HG03103 (cell line): Measurements from ENCODE around the gene ARL8A.
"Not testable (repeated sequence)": the region's sequence is repeated elsewhere in the genome, so short reads cannot be mapped to it uniquely, and the experiment has no call there.

Experiments
- ATAC-seq: cut with Tn5 transposase; IDR thresholded peaks from one replicate; pipeline ENCODE4 v1.9.1; 2021; ENCODE audit warnings: low read depth; ENCODE audit not compliant: unreplicated experiment

The ARL8A gene

DNA sequence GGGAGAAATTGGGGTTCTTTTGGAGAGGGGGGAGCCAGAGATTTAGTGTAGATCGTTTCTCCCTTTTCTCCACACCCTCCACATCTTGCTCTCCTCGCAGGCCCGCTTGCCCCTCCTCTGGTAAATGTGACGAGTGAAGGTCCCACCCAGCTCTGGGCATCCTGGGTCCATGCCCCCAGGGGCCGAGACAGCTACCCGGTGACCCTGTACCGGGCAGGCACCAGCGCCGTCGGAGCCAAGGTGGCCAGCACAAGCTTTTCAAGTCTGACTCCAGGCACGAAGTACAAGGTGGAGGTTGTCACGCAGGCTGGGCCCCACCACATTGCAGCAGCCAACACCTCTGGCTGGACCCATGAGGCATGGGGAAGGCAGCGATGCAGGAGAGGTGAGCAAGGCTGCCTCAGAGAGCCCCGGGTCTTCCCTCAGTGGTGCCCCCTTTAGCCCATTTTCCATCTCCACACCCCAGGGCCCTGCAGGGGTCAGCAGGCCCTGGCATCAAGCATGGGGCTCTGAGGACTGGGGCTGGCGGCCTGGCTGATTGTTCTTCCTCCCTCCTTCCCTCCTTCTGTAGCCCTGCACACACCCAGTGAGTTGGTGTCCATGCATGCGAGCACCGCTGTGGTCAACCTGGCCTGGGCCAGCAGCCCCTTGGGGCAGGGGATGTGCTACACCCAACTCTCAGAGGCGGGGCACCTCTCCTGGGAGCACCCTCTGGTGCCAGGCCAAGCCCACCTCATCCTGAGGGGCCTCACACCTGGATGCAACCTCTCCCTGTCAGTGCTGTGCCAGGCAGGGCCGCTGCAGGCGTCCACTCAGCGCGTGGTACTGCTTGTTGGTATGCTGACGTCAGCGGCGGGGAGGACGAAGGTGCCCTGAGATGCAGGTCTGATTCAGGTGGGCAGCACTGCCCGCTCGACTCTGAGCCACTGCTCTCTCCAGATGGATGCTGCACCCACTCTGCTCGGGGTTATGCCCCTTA lies 32.7 kb upstream of the ARL8A start:
- no peak for ATAC-seq

DNA sequence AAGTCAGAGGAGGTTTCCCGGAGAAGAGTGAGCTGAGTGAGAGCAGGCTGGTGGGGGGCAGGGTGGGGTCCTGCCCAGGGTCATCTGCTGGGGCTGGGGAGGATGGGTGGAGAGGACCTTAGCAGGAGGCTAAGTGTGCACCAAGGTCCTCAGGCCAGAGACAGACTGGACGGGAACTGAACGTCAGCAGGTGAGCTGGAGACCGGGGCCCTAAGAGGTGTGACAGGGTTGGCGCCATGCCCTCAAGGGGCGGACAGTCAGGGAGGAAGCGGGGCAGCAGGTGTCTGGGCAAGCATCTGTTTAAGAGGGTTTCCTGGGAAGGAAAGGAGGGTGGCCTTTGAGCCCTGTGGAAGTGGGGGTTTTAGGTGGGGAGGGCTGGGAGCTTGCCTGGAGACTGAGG lies 29.5 kb upstream of the ARL8A start:
- no peak for ATAC-seq

DNA sequence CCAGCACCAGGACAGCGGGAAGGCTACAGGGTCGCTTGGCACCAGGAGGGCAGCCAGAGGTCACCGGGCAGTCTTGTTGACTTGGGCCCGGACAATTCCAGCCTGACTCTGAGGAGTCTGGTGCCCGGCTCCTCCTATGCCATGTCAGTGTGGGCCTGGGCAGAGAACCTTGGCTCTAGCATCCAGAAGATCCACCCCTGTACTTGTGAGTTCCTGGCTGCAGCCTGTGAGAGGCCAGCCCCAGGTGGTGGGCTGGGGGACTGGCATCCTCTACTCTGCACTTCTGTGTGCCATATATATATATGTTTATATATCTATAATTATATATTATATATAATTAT lies 27.4 kb upstream of the ARL8A start:
- no peak for ATAC-seq

DNA sequence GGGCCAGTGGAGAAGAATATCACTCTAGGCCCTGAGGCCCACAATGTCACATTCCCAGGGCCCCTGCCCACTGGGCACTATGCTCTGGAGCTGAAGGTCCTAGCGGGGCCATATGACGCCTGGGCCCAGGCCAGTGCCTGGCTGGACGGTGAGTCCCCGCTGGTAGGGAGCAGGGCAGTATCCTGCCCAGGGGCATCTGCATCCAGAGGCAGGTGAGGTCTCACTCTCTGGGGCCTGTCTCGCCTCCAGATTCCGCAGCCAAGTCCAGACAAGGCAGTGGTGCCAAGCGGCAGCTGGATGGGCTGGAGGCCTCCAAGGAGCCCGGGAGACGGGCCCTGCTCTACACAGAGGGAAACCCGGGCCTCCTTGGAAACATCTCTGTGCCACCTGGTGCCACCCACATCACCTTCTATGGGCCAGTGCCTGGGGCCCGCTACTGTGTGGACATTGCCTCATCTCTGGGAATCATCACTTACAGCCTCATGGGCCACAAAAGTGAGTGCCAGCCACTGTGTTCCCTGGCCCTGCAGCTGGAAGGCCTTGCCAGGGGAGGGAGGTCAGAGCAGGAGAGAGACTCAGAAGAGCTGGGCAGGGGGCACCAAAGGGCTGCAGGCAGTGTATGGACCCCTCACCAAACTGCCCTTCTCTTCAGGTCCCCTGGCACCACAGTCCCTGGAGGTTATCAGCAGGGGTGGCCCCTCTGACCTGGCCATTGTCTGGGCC lies 26.9 kb upstream of the ARL8A start:
- ATAC-seq, result no peak

DNA sequence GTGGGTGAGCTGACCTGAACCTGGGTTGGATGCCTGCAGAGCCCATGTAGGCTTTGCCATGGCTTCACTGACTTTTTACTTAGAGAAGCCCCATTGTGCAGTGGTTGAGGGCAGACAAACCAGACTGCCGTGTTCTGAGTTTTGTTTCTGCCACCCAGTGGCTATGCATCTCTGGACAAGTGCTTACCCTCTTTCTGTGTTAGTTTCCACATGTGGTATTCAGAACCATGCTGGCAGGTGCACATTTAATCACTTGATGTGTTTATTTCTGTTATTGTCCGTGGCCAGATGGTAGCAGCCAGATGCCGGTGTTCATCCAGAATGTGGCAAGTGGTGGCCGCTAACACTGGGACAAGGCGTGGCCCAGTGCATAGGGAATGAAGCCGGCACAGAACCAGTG lies 26.2 kb upstream of the ARL8A start:
- ATAC-seq, result no peak

DNA sequence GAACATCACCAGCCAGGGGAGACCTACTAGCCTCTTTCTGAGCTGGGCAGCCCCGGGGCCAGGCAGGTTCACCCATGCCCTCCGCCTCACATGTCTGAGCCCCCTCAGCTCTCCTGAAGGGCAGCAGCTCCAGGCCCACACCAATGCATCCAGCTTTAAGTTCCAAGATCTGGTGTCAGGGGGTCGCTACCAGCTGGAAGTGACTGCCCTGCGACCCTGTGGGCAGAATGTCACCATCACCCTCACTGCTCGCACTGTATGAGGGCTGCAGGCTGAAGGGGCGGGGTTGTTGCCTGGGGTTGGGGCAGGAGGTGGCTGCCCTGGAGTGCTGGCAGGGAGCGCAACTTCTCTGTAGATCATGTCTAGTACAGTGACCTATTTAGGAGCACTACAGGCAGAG lies 24.3 kb upstream of the ARL8A start:
- ATAC-seq, result no peak

DNA sequence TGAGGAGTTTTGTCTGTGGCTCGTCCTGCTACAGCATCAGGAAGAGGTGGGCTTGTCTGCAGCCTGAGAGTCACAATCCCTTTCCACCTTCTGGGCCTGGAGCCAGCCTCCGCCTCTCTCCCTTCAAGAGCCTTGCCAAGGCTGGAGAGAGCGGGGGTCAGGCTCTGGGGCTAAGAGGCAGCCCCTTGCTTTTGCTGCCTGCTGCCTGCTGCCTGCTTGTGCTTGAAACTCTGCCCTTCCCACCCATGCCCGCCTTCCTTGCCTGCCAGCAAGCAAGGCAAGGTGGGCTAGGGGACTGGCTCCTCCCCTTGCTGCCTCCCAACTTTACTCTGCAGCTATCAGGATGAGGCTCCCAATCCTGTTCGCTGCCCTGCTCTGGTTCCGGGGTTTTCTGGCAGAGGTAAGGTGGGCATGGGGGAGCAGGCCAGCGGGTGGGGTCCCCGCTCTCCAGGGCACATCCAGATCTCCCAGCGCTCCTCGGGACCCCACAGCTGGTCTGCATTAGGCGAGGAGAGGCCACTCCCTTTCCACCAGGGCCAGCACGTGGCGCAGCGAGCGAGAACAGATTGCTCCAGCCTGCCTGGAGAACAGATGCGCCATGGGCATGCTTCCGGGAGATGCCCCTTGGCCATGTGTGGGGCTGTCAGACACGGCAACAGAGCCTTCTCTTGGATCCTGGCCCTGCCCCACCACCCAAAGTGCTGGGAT lies 23.3 kb upstream of the ARL8A start:
- ATAC-seq, result no peak

DNA sequence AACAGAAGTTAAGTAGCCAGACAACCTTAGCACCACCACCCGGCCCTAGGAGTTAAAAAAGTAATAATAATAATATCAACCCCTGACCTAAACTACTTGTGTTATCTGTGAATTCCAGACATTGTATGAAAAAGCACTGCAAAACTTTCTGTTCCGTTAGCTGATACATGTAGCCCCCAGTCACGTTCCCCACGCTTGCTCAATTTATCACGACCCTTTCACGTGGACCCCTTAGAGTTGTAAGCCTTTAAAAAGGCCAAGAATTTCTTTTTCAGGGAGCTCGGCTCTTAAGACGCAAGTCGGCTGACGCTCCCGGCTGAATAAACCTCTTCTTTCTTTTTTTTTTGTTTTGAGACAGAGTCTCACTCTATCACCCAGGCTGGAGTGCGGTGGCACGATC lies 22.5 kb upstream of the ARL8A start:
- not testable (repeated sequence) for ATAC-seq

DNA sequence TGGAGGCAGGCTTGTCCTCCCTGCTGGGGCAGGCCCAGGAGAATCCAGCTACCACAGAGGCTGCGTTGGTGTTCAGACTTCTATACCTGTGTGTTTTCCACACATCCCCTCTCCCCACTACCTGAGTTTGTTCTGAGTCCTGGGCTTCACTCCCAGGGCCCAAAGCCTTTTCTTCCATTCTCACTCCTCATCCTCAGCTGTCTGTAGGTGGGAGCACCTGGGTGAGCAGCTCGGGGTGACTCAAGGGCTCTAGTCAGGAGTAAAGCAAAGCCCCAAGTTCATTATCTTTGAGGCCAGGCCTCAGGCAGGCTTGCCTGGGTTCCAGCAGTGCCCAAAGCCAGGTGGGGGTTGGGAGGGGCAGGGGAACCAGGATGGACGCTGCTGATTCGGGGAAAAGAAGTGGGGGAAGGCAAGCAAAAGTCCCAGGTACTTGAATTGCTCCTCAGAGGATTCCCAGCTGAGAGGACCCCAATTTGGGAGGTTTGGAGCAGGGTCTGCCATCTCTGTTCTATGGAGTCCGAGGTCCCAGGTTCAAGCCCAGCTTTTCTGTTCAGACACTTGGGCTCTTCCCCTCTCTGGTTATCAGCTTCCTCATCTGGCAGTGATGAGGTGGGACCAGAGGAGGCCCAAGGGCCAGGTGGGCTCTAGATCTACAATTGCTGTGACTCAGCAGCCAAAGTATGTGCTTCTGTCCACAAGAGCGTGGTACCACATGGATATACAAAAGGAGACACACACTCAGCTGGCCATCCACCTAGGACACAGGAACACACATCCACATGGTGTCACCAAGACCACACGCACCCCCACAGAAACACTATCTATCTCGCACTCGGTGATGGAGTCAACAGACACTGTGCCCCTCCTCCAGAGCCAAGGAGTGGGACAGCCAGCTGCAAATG lies 21.7 kb upstream of the ARL8A start:
- ATAC-seq, result no peak

DNA sequence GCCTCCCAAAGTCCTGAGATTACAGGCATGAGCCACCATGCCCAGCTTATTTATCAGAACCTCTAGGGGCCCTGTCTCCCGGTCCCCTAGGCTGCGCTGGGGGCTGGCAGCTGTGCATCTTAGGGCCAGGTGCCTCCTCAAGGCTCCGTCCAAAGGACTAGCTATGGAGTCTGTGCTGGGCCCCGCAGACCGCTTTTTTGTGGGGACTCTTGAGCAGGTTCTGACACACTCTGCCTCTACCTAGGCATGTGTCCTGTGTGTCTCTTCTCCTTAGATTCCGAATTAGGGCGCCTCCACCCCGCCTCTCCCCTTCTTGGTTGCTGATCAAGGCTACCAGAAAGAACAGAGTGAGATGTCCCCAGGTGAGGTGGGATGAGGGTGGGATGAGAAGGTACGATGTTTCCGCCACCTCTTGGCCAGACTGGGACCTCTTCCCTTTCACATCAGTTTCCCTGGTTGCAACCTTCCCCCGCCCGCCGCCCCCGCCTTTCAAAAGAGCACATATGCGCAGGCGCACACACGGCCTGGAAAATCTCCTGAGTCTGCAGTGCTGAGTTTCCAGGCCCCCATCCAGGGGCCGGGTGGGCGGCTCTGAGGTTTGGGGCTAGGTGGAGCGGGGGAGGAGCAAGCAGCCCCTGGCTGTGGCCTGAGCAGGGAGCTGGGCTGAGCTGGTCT lies 20.9 kb upstream of the ARL8A start:
- no peak for ATAC-seq

DNA sequence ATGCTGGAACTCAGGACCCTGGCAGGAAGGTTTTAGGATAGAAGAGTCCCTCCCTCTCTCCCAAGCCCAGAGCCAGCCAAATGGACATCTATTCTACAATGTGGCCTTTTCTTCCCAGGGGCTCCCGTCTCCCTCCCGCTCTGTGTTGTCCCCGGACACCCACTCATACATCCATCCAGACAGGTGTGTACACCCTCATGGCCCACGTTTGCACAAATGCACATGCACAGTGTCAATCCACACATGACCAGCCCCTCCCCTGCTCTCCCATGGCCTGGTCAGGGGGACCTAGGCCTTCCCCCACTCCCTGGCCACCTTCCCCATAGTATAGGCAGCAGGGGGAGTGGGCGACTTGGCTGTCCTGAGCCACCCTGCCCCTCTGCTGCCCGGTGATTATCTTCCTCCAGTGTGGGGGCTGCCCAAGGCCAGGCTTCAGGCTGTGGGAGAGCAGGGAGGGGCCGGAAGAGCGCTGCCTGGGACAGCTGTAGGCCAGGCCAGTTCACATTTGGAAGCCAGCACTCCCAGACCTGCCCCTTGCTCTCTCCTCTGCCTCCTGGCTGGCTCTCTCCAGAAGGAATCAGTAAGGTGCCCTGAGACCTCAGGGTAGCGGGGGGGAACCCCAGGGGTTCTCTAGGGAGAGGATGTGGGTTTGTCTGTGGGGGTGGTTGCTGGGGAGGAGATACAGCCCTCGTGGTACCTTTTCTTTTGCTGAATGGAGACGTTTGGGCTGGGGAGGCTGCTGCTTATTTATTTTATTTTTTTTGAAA lies 19.9 kb upstream of the ARL8A start:
- ATAC-seq, result peak; percentile 45

DNA sequence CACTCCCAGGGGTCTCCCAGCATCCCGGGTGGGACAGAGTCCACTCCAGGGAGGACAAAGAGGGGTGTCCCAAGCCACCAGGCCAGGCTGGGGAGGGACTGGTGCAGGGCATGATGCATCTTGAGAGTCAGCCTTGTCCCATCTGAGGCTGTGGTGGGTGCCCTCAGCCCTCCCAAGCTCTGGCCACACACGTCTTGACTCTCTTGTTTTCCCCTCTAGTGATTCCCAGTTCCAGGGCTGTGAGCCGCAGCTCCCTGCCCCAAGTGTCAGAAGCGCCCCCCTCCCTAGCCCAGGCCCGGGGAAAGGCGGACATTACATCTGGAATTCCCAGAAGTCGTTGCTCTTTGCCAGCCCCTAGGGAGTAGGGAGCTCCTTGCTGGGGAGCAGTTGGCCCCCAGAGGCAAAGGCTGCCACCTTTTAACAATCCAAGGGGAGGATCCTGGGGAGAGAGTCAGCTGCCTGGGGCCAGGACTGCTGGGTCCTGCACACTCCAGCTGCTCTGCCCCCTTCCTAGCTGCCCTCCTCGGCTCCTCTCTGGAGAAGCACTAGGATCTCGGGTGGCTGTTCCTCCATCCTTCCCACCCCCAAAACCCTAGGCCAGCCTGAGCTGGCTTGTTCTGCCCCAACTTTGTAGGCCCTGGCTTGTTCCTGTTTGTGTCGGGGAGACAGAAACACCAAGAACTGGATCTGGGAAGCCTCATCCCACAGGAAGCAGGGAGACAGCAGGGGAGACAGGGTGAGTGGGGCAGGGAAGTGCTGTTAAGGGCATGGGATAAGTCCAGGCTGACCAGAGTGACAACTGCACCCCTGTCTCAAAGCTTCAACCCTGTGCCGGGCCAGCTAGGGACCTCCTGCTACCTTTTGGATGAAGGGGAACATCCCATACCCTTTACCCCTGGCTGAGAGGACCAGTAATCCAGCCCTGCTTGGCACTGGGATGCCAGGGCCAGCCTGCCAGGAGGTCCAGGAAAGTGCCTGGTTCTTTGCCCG lies 19.0 kb upstream of the ARL8A start:
- no peak for ATAC-seq

DNA sequence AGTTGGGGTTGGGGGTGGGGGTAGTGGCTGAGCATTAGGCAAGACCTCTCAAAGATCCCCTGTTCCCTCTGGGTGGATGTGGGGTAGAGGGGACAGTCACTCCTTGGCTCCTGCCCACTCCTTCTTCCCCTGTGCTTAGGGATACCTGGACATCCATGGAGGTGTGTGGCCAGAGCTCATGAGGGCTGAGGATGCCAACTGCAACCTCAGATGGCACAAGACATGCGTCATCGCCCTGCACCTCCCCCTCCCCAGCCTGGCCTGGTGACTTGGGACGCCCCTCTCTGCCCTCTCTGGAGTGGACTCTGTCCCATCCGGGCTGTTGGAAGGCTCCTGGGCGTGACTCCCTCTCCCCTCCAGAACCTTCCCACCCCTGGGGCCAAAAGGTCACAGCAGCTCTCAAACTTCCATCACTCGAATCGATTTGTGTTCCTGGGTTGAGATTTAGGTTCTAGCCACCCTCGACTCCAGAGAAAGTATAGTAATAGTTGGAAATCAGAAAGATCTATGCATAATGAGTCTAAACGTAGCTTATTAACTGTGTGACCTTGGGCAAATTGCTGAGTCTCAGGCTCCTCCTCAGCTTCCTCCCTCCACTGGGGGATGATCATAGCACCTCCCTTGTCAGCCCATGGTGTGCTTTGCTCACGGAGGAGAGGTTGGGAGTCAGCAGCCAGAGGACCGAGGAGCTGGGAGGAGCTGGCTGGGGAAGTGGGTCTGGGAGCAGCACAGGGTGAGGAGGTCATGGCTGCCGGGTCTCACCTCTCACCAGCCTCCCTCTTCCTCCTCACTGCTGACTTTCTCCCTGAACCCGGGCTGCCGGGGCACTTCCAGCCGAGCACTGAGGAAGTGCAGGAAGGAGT lies 18.1 kb upstream of the ARL8A start:
- no peak for ATAC-seq

DNA sequence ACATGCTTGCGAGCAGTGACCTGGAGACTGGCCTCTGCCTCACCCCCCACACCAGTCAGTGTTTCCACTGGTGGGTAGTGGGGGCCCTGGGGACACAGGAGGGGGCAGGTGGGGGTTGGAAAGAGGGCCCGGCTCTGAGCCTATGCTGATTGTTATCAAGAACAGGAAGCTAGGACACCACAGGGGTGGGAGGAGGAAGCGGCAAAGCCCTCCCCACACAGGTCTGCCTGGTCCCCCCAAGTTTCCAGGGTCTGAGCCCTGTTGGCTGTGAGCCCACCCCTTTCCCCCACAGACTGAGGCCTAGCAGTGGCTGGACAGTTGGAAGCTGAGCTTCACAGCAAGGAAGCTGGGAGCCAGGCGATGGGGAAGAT lies 17.5 kb upstream of the ARL8A start:
- no peak for ATAC-seq

DNA sequence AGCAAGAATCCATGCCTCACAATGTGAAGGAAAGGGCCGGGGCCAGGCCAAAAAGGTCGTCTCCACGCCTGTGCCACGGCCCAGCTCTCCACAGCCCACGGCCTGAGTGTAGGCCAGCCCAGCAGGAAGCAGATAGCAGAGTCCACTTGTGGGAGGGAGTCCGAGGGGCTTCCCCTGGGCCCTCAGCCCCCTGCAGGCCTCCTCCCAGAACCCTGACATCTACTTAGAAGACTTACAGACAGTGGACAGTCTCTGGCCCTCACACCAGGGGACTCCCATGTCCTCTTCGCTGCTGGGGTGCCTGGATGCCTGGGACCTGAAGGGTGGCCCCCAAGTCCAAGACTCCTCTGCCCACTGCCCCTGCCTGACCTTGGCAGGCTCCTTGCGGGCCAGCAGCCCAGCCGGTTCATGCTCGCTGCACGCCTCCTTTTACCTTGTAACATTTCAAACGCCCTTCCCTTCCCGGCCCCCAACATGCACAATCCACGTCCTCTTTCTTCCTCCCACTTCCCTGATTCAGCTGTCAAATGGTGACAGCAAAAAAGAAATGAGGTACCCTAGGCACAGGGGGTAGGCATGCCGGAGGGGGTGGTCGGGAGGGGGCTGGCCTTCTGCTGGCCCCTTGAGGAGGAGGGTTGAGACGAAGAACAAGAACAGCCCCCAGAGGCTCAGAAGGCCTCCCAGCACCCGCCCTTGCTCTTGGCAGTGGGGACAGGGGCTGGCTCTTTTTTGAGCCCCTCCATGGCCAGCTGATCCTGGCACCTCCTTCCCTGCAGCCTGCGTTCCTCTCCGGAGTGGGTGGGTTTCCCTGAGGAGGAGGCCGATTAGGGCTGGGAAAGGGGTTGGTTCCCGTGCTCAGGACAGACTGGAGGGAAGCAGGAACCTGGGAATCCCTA lies 16.9 kb upstream of the ARL8A start:
- no peak for ATAC-seq

DNA sequence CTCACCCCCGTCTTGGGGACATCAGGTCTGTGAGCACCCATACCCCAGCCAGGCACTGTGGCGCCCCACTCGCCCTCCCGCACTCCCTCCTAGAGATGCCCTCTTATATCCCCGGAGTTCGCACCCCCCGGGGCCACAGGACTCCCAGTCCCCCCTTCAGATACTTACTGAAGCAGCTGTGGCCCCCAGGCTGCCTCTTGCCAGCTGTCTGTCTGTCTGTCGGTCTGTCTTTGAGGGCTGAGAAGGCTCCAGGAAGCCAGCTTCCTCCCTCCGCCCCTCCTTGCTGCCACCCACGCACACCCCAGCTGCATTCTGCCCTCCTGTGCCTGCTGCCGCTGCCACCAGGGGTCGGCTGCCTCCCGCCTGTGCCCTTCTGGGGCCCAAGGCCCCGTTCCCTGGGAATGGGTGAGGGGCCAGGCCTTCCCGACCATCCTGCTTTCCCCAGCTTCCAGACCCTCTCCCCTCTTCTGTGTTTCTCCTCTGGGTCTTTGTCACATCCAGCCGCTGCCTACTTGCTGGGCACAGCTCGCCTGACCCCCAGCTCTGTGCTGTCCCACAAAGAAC lies 15.9 kb upstream of the ARL8A start, which contains the start of gene PTPN7:
Gene PTPN7, minus strand, starts transcription at position 226 of the 564 bp plus-strand sequence. CDS start 1,200 bp downstream, outside the sequence.
- ATAC-seq, result no peak
